HG02642 (cell line): Measurements from ENCODE around the gene DSCAM.

Source experiments
- ATAC-seq: cut with Tn5 transposase; IDR thresholded peaks from one replicate; pipeline ENCODE4 v1.9.1; 2021; ENCODE audit warnings: mild to moderate bottlenecking; ENCODE audit not compliant: unreplicated experiment, poor library complexity

The DSCAM gene

GRCh38 chr21:40840401-40841125, 6.4 kb downstream of the DSCAM start:
- no peak for ATAC-seq

- no peak for ATAC-seq
Measured at GRCh38 chr21:40839521-40839920, 7.4 kb downstream of the DSCAM start.

- ATAC-seq, result no peak
Measured at GRCh38 chr21:40837456-40837855, 9.5 kb downstream of the DSCAM start.

GRCh38 chr21:40835184-40835694, 11.7 kb downstream of the DSCAM start:
- no peak for ATAC-seq

- no peak for ATAC-seq
Measured at GRCh38 chr21:40833184-40833583, 13.8 kb downstream of the DSCAM start.

GRCh38 chr21:40832316-40832715, 14.6 kb downstream of the DSCAM start:
- ATAC-seq, result no peak

- no peak for ATAC-seq
Measured at GRCh38 chr21:40830836-40831235, 16.1 kb downstream of the DSCAM start.

- no peak for ATAC-seq
Measured at GRCh38 chr21:40829791-40830190, 17.2 kb downstream of the DSCAM start.

GRCh38 chr21:40829308-40829707, 17.6 kb downstream of the DSCAM start:
- no peak for ATAC-seq

- ATAC-seq, result no peak
Measured at GRCh38 chr21:40827509-40827908, 19.4 kb downstream of the DSCAM start.

- no peak for ATAC-seq
Measured at GRCh38 chr21:40819071-40819900, 27.7 kb downstream of the DSCAM start.

- ATAC-seq, result no peak
Measured at GRCh38 chr21:40813918-40814317, 33.0 kb downstream of the DSCAM start.

GRCh38 chr21:40809673-40810197, 37.2 kb downstream of the DSCAM start:
- no peak for ATAC-seq

GRCh38 chr21:40803101-40803500, 43.9 kb downstream of the DSCAM start:
- no peak for ATAC-seq

GRCh38 chr21:40800126-40800525, 46.8 kb downstream of the DSCAM start:
- ATAC-seq, result no peak

- ATAC-seq, result no peak
Measured at GRCh38 chr21:40797891-40798290, 49.1 kb downstream of the DSCAM start.

- no peak for ATAC-seq
Measured at GRCh38 chr21:40797410-40797809, 49.5 kb downstream of the DSCAM start.

GRCh38 chr21:40796464-40796863, 50.5 kb downstream of the DSCAM start:
- no peak for ATAC-seq

GRCh38 chr21:40795313-40795712, 51.6 kb downstream of the DSCAM start:
- no peak for ATAC-seq

- ATAC-seq, result no peak
Measured at GRCh38 chr21:40792691-40793456, 54.1 kb downstream of the DSCAM start.
